Hepatocyte (in vitro differentiated cells): ENCODE measurements around the gene TRIOBP.

Source experiments
- CTCF ChIP-seq: fragments of 200-600 bp; sonication (generic); IDR thresholded peaks from 2 replicates; pipeline ENCODE4 v1.5.1; 2016; ENCODE audit warnings: antibody characterized with exemption, mild to moderate bottlenecking; ENCODE audit not compliant: poor library complexity
- EZH2phosphoT487 ChIP-seq: fragments of 200-600 bp; sonication (generic); IDR thresholded peaks from one replicate; pipeline ENCODE4 v1.6.1; 2018; ENCODE audit warnings: antibody characterized with exemption, mild to moderate bottlenecking, low read depth, moderate library complexity; ENCODE audit not compliant: unreplicated experiment, severe bottlenecking

GRCh38 chr22:37684803-37685615, 11.8 kb upstream of the TRIOBP start:
- no peak for TF ChIP-seq CTCF
- no peak for TF ChIP-seq EZH2phosphoT487
